ENCODE results near the gene SLC25A22.

The SLC25A22 gene

GRCh38 chr11:770642-771616, 27.2 kb downstream of the SLC25A22 start:
- DNase-seq, result no peak

GRCh38 chr11:769887-770641, 28.0 kb downstream of the SLC25A22 start:
- DNase-seq, result no peak

DNA sequence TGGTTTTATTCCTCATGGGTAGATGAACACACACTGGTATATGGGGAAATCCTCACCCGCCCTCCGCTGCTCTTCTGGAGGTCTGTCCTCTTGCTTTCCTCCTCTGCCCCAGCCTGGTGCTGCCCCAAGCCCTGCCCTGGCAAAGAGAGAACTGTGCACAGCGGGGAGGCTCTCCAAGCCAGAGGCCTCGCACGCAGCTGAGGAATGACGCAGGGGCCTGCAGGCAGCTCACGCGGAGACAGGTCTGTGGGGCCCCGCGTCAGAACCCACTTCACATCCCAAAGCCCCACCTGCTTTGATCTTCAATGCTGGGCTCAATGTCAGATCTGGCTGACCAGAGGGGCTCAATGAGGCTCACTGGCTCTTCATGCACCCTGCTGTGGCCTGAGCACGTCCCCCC, 30.8 kb downstream of the SLC25A22 start:
- no peak for DNase-seq

DNA sequence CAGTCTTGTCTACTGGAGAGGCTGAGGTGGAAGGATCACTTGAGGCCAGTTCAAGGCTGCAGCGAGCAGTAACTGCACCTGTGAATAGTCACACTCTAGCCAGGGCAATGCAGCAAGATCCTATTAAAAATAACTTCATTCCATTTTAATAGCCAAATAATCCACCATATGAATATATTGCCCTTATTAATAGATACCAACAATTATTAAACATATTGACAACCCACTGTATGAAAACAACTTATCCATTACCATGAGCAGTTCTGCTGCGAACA, 31.2 kb downstream of the SLC25A22 start:
- DNase-seq, result no peak

DNA sequence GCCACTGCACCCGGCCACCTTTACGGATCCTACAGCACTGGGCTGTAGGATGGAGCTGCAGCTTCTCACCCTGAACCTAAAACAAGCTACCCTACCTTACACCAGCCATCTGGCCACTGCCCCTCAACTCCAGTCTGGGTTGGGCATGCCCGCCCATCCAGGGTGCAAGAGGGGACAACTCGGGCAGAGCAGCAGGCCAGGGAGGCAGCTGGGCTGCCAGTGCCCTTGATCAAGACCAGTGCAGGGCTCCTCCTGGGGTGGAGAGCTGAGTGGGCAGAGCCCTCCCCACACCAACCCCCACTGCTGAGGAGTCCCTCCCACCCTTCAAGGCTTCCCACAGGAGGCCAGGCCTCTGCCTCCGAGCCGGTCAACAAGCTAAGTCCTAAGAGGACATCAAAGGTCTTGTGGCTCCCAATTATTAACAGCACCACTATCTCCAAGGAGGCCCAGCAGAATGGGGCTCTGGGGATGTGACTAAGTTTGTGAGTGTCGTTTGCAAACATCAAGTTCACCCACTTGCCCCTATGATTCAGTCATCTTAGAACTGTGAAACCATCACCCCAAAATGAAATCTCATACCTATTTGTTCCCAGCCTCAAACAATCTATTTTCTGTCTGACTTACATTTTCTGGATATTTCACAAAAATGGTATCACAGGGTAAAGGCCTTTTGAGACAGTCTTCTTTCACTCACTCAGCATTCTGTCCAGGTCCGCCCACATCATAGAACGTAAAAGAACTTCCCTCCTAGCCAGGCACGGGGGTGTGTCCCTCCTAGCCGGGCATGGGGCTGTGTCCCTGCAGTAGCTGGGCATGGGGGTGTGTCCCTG, 31.8 kb downstream of the SLC25A22 start:
- DNase-seq, result no peak

DNA sequence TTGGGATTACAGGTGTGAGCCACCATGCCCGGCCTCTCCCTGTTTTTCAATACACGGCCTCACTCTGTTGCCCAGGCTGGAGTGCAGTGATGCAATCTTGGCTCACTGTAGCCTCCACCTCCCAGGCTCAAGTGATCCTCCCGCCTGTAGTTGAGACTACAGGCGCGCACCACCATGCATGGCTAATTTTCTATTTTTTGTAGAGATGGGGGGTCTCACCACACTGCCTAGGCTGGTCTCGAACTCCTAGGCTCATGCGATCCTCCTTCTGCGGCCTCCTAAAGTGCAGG, 32.3 kb downstream of the SLC25A22 start:
- DNase-seq, result no peak

- peak; percentile 66 for DNase-seq
Observed at GRCh38 chr11:765025-765801, 32.9 kb downstream of the SLC25A22 start.

- DNase-seq, result no peak
Observed at GRCh38 chr11:764322-765024, 33.6 kb downstream of the SLC25A22 start.

- no peak for DNase-seq
Observed at GRCh38 chr11:763549-764321, 34.3 kb downstream of the SLC25A22 start.

- DNase-seq, result no peak
Observed at GRCh38 chr11:763073-763463, 35.0 kb downstream of the SLC25A22 start.

- peak; percentile 49 for DNase-seq
Observed at GRCh38 chr11:762421-763072, 35.5 kb downstream of the SLC25A22 start.

- DNase-seq, result no peak
Observed at GRCh38 chr11:761526-762108, 36.5 kb downstream of the SLC25A22 start.

DNA sequence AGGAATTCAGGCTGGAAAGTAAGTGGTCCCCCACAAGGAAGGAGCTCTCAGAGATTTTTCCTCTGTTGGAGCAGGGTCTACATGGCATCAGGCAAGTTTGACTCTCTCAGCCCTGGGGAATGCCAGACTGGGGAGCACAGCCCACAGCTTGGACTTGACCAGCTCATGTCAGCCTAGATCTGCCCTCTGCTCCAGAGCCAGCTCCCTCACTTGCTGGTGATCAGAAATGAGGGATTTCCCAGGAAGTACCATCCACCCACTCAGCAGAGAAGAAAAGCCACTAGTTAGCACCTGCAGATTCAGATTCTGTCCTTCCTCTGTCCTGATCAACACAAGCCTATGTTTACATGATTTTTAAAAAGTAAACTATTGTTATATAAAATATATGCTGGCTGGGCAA, 37.8 kb downstream of the SLC25A22 start:
- no peak for DNase-seq

GRCh38 chr11:749731-750130, 48.4 kb downstream of the SLC25A22 start:
- no peak for DNase-seq

DNA sequence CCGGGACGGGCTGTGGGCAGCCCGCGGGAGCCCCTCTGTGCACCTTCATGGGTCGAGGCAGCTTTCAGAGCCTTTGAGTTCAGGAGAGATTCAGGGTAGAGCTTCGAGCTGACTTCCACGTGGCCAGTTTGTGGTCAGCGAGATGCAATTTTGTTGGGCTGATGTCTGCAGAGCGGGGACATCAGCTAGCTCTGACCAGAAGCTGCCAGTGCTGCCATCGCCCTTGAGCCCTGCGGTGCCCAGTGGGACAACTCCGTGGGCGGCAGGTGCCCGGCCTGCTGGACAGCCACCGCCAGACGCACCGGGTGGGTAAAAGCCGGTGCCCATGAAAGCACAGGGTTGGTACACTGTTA, 50.1 kb downstream of the SLC25A22 start:
- peak; percentile 23 for DNase-seq

DNA sequence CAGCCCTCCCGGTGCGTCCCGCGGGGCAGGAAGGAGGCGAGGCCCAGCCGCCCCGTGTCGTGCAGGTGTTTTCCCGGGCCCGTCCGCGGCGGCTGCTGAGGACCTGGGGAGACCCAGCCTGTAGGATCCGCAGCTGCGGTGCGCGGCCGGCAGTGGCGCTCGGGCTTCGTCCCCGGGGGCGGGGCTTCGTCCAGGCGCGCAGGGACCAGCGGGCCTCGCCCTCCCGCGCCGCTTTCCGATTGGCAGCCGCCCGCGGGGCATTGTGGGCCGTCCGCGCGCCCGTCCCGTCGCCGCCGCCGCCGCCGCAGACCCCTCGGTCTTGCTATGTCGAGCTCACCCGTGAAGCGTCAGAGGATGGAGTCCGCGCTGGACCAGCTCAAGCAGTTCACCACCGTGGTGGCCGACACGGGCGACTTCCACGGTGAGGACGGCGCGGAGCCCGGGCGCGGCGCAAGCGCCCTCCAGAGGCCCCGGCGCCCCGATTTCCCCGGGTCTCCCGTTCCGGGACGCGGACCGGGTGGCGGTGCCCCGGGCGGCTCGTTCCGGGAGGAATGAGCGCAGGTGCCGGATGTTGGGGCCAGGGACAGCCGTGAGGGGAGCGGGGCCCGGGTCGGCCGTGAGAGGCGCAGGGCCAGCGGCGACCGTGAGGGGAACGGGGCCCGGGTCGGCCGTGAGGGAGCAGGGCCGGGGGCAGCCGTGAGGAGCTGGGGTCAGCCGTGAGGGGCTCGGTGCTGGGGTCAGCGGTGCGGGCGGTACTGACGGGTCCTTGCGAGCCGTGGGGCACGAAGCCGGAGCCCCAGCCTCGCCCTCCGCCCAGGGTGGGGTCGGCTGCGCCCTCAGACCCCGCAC, 50.7 kb downstream of the SLC25A22 start, which contains the start of gene TALDO1:
TSS of gene TALDO1 (plus strand) at position 307 of the 849 bp plus-strand sequence. CDS start at position 325, 18 bp downstream.
- peak; percentile 96 for DNase-seq

DNA sequence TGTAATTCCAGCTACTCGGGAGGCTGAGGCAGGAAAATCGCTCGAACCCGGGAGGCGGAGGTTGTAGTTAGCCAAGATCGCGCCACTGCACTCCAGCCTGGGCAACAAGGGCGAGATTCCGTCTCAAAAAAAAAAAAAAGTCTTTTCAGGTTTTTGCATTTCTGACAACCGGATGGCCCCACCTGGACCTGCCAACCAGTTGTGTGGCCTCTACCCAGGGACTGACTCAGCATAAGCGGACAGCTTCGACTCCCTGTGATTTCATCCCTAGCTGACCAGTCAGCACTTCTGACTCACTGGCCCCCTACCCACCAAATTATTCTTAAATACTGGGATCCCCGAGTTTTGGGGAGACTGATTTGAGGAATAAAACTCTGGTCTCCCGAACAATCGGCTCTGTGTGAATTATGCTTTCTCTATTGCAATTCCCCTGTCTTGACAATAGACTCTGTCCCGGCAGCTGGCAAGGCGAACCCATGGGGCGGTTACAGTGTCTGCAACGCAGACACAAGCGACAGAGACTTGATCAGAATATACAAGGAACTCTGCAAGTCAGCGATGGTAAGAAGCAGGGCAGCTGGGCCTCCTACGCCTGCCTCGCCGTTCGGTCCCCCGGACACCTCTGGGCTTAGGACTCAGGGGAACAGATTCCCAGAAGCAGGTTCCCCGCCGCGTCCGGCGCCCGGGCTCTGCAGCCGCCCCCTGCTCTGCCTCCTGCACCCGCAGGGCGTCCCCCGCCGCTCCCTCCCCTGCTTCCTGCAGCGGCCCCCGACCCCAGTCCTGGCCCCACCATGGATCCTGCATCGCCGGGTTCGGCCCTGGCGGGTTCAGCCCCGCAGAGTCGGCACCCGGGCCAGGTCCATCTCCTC, 51.6 kb downstream of the SLC25A22 start:
- peak; percentile 71 for DNase-seq

DNA sequence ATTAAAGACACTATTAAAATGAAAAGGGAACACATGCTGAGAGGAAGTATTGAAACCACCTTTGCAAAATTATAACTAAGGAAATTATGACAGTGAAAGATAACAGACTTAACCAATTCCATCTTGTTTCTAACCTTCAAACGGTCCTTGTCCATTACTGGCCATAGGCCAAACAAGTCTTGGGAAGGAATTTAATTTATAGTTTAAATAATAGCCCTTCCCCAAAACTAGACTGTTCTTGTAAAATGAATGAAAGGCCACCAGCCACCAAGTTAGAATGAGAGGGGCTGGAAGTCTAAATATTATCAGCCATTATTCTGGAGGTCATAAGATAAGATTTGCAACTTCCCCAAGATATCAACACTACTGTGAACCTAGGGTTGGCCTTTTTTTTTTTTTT, 52.7 kb downstream of the SLC25A22 start:
- DNase-seq, result no peak

Data from eye (tissue), 1 donor.